GM19025 (cell line): Measurements from ENCODE around the gene CD68.

Experiments used
- ATAC-seq: cut with Tn5 transposase; IDR thresholded peaks from one replicate; pipeline ENCODE4 v1.9.1; 2021; ENCODE audit warnings: mild to moderate bottlenecking, low read depth, moderate library complexity; ENCODE audit not compliant: unreplicated experiment

Gene CD68

GRCh38 chr17:7559320-7560171, 19.9 kb upstream of the CD68 start:
- ATAC-seq, result no peak

- ATAC-seq, result no peak
These were observed 19.0 kb upstream of the CD68 start for GRCh38 chr17:7560172-7561027.

- peak; percentile 36 for ATAC-seq
These were observed 18.3 kb upstream of the CD68 start for GRCh38 chr17:7561028-7561575.

GRCh38 chr17:7561589-7562207, 17.7 kb upstream of the CD68 start, which contains the start of gene SENP3:
Gene SENP3, plus strand, starts transcription at chr17:7561919. Its CDS starts 1,158 bp downstream, at chr17:7563077.
- peak; percentile 70 for ATAC-seq

- ATAC-seq, result no peak
These were observed 17.2 kb upstream of the CD68 start for GRCh38 chr17:7562208-7562605.

- no peak for ATAC-seq
These were observed 16.1 kb upstream of the CD68 start for GRCh38 chr17:7563115-7563869.

GRCh38 chr17:7569571-7569970, 9.9 kb upstream of the CD68 start:
- ATAC-seq, result no peak

GRCh38 chr17:7570351-7570750, 9.1 kb upstream of the CD68 start:
- no peak for ATAC-seq

- peak; percentile 90 for ATAC-seq
These were observed 7.2 kb upstream of the CD68 start for GRCh38 chr17:7572338-7572587.

- no peak for ATAC-seq
These were observed 6.7 kb upstream of the CD68 start for GRCh38 chr17:7572588-7573323.

GRCh38 chr17:7573324-7574080, 5.9 kb upstream of the CD68 start:
- no peak for ATAC-seq

GRCh38 chr17:7574176-7574953, 5.1 kb upstream of the CD68 start:
- no peak for ATAC-seq

GRCh38 chr17:7575481-7575883, 4.0 kb upstream of the CD68 start:
- no peak for ATAC-seq

- no peak for ATAC-seq
These were observed 3.5 kb upstream of the CD68 start for GRCh38 chr17:7575959-7576358.

- no peak for ATAC-seq
These were observed 3.0 kb upstream of the CD68 start for GRCh38 chr17:7576432-7576937.

GRCh38 chr17:7577327-7578199, 1.9 kb upstream of the CD68 start:
- ATAC-seq, result no peak
